ENCODE data around the gene ASAP3.

DNA sequence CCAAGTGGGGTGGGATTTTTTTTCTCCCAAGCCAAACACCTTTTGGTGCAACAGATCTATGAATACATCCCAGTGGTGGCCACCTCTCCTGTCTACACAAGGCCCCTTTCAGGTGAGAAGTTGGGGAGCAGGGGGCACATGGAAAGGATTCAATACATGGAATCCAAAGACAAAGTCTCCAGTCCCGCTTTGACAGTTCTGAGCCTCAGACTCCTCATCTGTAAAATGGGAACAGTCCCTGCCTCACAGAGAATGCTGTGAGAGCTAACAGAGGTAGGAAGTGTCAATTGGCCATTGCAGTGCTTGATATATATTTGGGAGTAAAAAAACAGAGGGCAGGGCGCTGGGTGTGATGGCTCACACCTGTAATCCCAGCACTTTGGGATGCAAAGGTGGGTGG, 87.6 kb downstream of the ASAP3 start:
- no peak for TF ChIP-seq POLR2A (IDR thresholded peaks at IDR 0.05)
- no peak for TF ChIP-seq CTCF (IDR thresholded peaks at IDR 0.05)
- TF ChIP-seq POLR2AphosphoS5 (IDR thresholded peaks at IDR 0.05): no peak

Measured in gastroesophageal sphincter (tissue), 3 donors.